DMS153 (cell line): Measurements from ENCODE around the gene EVI5L.

ENCODE experiments used
- DNase-seq: peaks from one replicate; lab custom pipeline; 2025; lab: John Stamatoyannopoulos, UW

The EVI5L gene

GRCh38 chr19:7912697-7913564, 82.9 kb downstream of the EVI5L start:
- DNase-seq = no peak

GRCh38 chr19:7913652-7914051, 83.6 kb downstream of the EVI5L start:
- DNase-seq = no peak

GRCh38 chr19:7914099-7914498, 84.1 kb downstream of the EVI5L start:
- DNase-seq = no peak
